ENCODE results near the gene TMEM59L.
A peak's percentile ranks its signal among the peaks of the same experiment; 100 is the strongest.

TMEM59L gene

GRCh38 chr19:18612051-18612771 lies 459 bp upstream of the TMEM59L start (continued):
- no peak for TF ChIP-seq ZSCAN18 (tag by site-specific recombination; IDR thresholded peaks at IDR 0.05)
- TF ChIP-seq, protein P1, sequence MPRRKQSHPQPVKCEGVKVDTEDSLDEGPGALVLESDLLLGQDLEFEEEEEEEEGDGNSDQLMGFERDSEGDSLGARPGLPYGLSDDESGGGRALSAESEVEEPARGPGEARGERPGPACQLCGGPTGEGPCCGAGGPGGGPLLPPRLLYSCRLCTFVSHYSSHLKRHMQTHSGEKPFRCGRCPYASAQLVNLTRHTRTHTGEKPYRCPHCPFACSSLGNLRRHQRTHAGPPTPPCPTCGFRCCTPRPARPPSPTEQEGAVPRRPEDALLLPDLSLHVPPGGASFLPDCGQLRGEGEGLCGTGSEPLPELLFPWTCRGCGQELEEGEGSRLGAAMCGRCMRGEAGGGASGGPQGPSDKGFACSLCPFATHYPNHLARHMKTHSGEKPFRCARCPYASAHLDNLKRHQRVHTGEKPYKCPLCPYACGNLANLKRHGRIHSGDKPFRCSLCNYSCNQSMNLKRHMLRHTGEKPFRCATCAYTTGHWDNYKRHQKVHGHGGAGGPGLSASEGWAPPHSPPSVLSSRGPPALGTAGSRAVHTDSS (tag by site-specific recombination; IDR thresholded peaks at IDR 0.05), result no peak
- TF ChIP-seq IKZF3 (tag by site-specific recombination; IDR thresholded peaks at IDR 0.05), result no peak
- TF ChIP-seq ZNF521 (tag by site-specific recombination; IDR thresholded peaks at IDR 0.05), result no peak
- no peak for TF ChIP-seq ZNF18 (tag by site-specific recombination; IDR thresholded peaks at IDR 0.05)
- TF ChIP-seq ZNF433 (tag by site-specific recombination; IDR thresholded peaks at IDR 0.05; ENCODE audit: low read depth), result no peak
- no peak for TF ChIP-seq MYNN (tag by site-specific recombination; IDR thresholded peaks at IDR 0.05; ENCODE audit: borderline replicate concordance)
- TF ChIP-seq ZNF311 (tag by site-specific recombination; IDR thresholded peaks at IDR 0.05; ENCODE audit: borderline replicate concordance), result no peak
- TF ChIP-seq GFI1B (tag by site-specific recombination; IDR thresholded peaks at IDR 0.05), result no peak
- TF ChIP-seq ZNF133 (tag by site-specific recombination; IDR thresholded peaks at IDR 0.05), result no peak
- TF ChIP-seq, protein P2, sequence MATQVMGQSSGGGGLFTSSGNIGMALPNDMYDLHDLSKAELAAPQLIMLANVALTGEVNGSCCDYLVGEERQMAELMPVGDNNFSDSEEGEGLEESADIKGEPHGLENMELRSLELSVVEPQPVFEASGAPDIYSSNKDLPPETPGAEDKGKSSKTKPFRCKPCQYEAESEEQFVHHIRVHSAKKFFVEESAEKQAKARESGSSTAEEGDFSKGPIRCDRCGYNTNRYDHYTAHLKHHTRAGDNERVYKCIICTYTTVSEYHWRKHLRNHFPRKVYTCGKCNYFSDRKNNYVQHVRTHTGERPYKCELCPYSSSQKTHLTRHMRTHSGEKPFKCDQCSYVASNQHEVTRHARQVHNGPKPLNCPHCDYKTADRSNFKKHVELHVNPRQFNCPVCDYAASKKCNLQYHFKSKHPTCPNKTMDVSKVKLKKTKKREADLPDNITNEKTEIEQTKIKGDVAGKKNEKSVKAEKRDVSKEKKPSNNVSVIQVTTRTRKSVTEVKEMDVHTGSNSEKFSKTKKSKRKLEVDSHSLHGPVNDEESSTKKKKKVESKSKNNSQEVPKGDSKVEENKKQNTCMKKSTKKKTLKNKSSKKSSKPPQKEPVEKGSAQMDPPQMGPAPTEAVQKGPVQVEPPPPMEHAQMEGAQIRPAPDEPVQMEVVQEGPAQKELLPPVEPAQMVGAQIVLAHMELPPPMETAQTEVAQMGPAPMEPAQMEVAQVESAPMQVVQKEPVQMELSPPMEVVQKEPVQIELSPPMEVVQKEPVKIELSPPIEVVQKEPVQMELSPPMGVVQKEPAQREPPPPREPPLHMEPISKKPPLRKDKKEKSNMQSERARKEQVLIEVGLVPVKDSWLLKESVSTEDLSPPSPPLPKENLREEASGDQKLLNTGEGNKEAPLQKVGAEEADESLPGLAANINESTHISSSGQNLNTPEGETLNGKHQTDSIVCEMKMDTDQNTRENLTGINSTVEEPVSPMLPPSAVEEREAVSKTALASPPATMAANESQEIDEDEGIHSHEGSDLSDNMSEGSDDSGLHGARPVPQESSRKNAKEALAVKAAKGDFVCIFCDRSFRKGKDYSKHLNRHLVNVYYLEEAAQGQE (tag by site-specific recombination; IDR thresholded peaks at IDR 0.05), result no peak
- TF ChIP-seq ZBTB21 (tag by site-specific recombination; IDR thresholded peaks at IDR 0.05), result 0 out of 2 replicates have a peak, but pooled peaks have one; percentile 28
- no peak for TF ChIP-seq ZNF514 (tag by site-specific recombination; IDR thresholded peaks at IDR 0.05)
- peak; percentile 30; the same call in 1 of the 2 replicates for TF ChIP-seq KLF16 (tag by site-specific recombination; IDR thresholded peaks at IDR 0.05)
- TF ChIP-seq TRIM28 (IDR thresholded peaks at IDR 0.05; ENCODE audit: borderline replicate concordance, low read length), result no peak
- TF ChIP-seq OSR2 (tag by site-specific recombination; IDR thresholded peaks at IDR 0.05), result no peak
- TF ChIP-seq ZNF404 (tag by site-specific recombination; IDR thresholded peaks at IDR 0.05), result no peak
- TF ChIP-seq ZNF354C (tag by site-specific recombination; IDR thresholded peaks at IDR 0.05; ENCODE audit: borderline replicate concordance, low read depth), result no peak
- TF ChIP-seq, protein P3, sequence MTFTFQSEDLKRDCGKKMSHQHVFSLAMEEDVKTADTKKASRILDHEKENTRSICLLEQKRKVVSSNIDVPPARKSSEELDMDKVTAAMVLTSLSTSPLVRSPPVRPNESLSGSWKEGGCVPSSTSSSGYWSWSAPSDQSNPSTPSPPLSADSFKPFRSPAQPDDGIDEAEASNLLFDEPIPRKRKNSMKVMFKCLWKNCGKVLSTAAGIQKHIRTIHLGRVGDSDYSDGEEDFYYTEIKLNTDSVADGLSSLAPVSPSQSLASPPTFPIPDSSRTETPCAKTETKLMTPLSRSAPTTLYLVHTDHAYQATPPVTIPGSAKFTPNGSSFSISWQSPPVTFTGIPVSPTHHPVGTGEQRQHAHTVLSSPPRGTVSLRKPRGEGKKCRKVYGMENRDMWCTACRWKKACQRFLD (tag by site-specific recombination; IDR thresholded peaks at IDR 0.05), result no peak
- TF ChIP-seq ZFHX2 (tag by site-specific recombination; conservative IDR thresholded peaks at IDR 0.05), result no peak
- no peak for TF ChIP-seq ZNF843 (tag by site-specific recombination; IDR thresholded peaks at IDR 0.05)
- TF ChIP-seq ZBTB7A (tag by site-specific recombination; IDR thresholded peaks at IDR 0.05; ENCODE audit: low read depth), result peak; percentile 47; the same call in 1 of the 2 replicates
- TF ChIP-seq ZNF664 (tag by site-specific recombination; IDR thresholded peaks at IDR 0.05), result no peak
- TF ChIP-seq, protein P4, sequence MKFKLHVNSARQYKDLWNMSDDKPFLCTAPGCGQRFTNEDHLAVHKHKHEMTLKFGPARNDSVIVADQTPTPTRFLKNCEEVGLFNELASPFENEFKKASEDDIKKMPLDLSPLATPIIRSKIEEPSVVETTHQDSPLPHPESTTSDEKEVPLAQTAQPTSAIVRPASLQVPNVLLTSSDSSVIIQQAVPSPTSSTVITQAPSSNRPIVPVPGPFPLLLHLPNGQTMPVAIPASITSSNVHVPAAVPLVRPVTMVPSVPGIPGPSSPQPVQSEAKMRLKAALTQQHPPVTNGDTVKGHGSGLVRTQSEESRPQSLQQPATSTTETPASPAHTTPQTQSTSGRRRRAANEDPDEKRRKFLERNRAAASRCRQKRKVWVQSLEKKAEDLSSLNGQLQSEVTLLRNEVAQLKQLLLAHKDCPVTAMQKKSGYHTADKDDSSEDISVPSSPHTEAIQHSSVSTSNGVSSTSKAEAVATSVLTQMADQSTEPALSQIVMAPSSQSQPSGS (tag by site-specific recombination; IDR thresholded peaks at IDR 0.05; ENCODE audit: low read depth), result no peak
- peak; percentile 92 for TF ChIP-seq PATZ1 (tag by site-specific recombination; IDR thresholded peaks at IDR 0.05)
- 0 out of 2 replicates have a peak, but pooled peaks have one; percentile 25 for TF ChIP-seq GLI4 (tag by site-specific recombination; IDR thresholded peaks at IDR 0.05)
- no peak for TF ChIP-seq ZNF560 (tag by site-specific recombination; IDR thresholded peaks at IDR 0.05; ENCODE audit: borderline replicate concordance)
